ENCODE measurements around the gene EME2. TPM values are rescaled to one million over a fixed set of nuclear protein-coding genes. Genes with fewer than 3 reads are reported as not detected.

The EME2 gene
- total RNA-seq, 2 donors from 2014 or later: 16.7 to 30.6 TPM

DNA sequence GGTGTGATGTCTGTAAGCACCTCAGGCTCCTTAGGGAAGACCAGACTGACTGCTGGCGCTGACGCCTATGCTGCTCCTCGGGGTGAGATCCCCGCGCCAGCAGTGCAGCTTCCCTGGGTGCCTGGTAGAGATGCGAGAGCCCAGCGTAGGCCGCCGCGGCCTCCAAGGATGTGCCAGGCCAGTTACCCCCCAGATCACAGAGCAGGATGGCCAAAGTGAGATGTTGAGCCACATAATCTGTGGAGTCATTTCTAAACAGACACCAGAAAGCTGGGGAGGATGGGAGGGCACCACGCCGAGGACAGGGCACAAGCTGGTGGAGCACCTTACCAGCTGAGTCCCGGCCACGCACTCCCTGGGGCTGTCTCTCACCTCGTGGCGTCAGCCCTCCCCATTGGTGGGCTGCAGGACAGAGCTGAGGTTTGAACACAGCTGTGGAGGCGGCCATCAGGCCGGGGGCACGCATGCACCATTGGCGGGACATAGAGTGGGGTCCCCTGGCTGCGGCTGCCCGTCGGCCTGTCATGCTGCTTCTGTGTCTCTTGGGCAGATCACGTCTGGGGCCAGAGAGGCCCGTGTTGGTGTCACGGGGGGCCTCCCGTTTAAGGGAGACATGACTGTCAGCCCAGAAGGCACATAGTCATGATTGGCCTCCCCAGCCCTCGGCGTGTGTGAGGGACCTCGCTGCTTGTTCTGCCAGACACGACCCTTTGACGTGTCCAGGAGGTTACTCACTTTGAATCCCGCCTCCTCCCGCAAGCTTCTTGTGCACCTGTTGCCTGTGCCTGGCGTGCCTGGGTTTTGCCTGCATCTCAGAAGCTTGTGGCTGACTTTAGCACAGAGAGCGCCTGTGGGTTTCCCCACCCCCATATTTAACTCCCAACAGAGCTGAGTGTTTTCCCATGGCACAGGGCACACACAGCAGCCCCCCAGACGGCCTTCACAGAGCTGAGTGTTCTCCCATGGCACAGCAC is 44.7 kb upstream of the EME2 start:
- H3K36me3 ChIP-seq: peaks cover 3% of the 10 kb centered on the region
- no peaks in the 10 kb centered on the region for H3K9me3 ChIP-seq
- intact Hi-C loops (cut with DNase I): no loop called here
- H3K9ac ChIP-seq (ENCODE audit: low read depth in 2 of 2, low read length in 2 of 2): no peak overlapping the region
- TF ChIP-seq, protein P1, sequence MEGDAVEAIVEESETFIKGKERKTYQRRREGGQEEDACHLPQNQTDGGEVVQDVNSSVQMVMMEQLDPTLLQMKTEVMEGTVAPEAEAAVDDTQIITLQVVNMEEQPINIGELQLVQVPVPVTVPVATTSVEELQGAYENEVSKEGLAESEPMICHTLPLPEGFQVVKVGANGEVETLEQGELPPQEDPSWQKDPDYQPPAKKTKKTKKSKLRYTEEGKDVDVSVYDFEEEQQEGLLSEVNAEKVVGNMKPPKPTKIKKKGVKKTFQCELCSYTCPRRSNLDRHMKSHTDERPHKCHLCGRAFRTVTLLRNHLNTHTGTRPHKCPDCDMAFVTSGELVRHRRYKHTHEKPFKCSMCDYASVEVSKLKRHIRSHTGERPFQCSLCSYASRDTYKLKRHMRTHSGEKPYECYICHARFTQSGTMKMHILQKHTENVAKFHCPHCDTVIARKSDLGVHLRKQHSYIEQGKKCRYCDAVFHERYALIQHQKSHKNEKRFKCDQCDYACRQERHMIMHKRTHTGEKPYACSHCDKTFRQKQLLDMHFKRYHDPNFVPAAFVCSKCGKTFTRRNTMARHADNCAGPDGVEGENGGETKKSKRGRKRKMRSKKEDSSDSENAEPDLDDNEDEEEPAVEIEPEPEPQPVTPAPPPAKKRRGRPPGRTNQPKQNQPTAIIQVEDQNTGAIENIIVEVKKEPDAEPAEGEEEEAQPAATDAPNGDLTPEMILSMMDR (IDR thresholded peaks at IDR 0.05): no peak
- DNase-seq: no peak
- no peak overlapping the region for H3K4me3 ChIP-seq
- no peaks in the 10 kb centered on the region for H3K27me3 ChIP-seq
- no peak overlapping the region for H3K27ac ChIP-seq
- H3K4me1 ChIP-seq: peaks cover 3% of the 10 kb centered on the region

DNA sequence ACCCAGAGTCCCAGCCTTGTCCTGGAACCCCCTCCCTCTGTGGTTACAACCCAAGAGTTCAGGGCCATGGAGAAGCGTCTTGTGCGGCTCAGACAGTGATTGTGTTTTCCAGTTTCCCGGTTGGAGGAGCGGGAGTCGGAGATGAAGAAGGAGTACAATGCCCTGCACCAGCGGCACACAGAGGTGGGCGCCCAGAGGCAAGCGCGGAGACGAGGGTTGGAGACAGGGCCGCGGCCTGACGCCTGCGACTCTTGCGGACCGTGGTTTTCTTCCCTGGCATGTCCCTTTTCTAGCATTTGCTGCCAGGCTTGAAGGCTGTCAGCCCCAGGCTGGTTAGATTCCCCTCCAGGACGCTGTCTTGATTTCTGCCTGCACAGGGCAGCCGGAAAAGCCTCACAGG is 43.6 kb upstream of the EME2 start:
- H3K4me3 ChIP-seq: no peak overlapping the region
- H3K9ac ChIP-seq (ENCODE audit: low read depth in 2 of 2, low read length in 2 of 2): no peak overlapping the region
- TF ChIP-seq, protein P1 (IDR thresholded peaks at IDR 0.05): no peak
- H3K4me1 ChIP-seq: no peaks in the 10 kb centered on the region
- H3K27ac ChIP-seq: no peak overlapping the region
- H3K27me3 ChIP-seq: no peaks in the 10 kb centered on the region
- intact Hi-C loops (cut with DNase I): no loop called here
- H3K9me3 ChIP-seq: no peaks in the 10 kb centered on the region
- no peak for DNase-seq
- peaks cover 3% of the 10 kb centered on the region for H3K36me3 ChIP-seq

DNA sequence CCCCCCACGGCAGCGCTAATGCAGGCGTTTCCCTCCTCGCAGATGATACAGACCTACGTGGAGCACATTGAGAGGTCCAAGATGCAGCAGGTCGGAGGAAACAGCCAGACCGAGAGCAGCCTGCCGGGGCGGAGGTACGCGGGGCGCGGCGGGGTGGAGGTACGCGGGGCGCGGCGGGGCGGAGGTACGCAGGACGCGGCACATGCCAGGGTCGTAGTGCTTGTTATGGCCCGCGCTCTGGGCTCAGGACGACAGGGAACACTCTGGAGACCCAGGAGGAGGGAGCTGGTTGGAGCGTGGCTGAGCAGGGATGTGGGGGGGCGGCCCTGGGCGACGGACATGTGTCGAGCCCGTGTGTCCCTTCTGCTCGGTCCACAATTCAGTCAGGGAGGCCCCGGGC is 43.2 kb upstream of the EME2 start:
- no peak overlapping the region for H3K27ac ChIP-seq
- peaks cover 3% of the 10 kb centered on the region for H3K36me3 ChIP-seq
- H3K4me3 ChIP-seq: no peak overlapping the region
- no peaks in the 10 kb centered on the region for H3K4me1 ChIP-seq
- TF ChIP-seq, protein P1 (IDR thresholded peaks at IDR 0.05): no peak
- H3K9ac ChIP-seq (ENCODE audit: low read depth in 2 of 2, low read length in 2 of 2): no peak overlapping the region
- H3K9me3 ChIP-seq: no peaks in the 10 kb centered on the region
- intact Hi-C loops (cut with DNase I): no loop called here
- no peak for DNase-seq
- no peaks in the 10 kb centered on the region for H3K27me3 ChIP-seq

DNA sequence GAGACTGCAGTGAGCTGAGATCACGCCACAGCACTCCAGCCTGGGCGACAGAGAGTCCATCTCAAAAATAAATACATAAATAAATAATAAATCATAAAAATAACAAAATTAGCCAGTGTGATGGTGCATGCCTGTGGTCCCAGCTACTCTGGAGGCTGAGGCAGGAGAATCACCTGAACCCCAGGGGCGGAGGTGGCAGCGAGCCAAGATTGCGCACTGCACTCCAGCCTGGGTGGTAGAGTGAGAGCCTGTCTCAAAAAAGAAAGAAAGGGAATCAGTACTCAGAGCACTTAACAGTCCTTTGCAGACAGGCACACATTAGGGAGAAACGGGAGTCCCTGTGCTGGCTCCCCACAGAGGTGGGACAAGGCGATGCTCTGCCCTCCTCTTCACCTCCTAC is 41.5 kb upstream of the EME2 start:
- no peak overlapping the region for H3K27ac ChIP-seq
- H3K4me1 ChIP-seq: no peaks in the 10 kb centered on the region
- H3K36me3 ChIP-seq: peaks cover 3% of the 10 kb centered on the region
- H3K4me3 ChIP-seq: no peak overlapping the region
- no peaks in the 10 kb centered on the region for H3K9me3 ChIP-seq
- TF ChIP-seq, protein P1 (IDR thresholded peaks at IDR 0.05): no peak
- intact Hi-C loops (cut with DNase I): no loop called here
- no peak overlapping the region for H3K9ac ChIP-seq (ENCODE audit: low read depth in 2 of 2, low read length in 2 of 2)
- no peak for DNase-seq
- no peaks in the 10 kb centered on the region for H3K27me3 ChIP-seq

DNA sequence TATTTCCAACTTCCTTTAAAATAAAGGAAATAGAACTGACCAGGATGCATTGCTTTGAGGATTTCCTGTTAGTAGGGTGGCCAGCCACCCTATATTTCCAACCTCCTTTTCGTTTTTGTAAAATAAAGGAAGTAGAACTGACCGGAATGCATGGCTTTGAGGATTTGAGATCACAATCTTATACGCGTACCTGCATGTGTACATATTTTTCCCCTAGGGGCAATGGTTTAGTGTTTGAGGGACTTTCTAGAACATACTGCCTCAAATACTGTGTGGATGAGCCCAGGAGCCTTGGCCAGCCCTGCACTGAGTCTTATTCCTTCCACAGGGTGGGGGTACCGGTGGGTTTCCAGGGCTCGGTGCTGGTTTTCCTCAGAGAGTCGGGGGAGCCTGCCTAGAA is 41.0 kb upstream of the EME2 start:
- no peak overlapping the region for H3K4me3 ChIP-seq
- no peaks in the 10 kb centered on the region for H3K9me3 ChIP-seq
- H3K27ac ChIP-seq: no peak overlapping the region
- no peaks in the 10 kb centered on the region for H3K27me3 ChIP-seq
- H3K36me3 ChIP-seq: peaks cover 3% of the 10 kb centered on the region
- TF ChIP-seq, protein P1 (IDR thresholded peaks at IDR 0.05): no peak
- no peak for DNase-seq
- intact Hi-C loops (cut with DNase I): no loop called here
- no peaks in the 10 kb centered on the region for H3K4me1 ChIP-seq
- H3K9ac ChIP-seq (ENCODE audit: low read depth in 2 of 2, low read length in 2 of 2): no peak overlapping the region
